CD4-positive, alpha-beta T cell treated with Interleukin-4 for 4 hours (primary cell): Measurements from ENCODE around the gene PLAAT2.
"Not testable (repeated sequence)": the region's sequence is repeated elsewhere in the genome, so short reads cannot be mapped to it uniquely, and the experiment has no call there.

Experiments used
- DNase-seq: peaks from one replicate; pipeline ENCODE4 v3.0.0-alpha.2; 2020

The PLAAT2 gene

DNA sequence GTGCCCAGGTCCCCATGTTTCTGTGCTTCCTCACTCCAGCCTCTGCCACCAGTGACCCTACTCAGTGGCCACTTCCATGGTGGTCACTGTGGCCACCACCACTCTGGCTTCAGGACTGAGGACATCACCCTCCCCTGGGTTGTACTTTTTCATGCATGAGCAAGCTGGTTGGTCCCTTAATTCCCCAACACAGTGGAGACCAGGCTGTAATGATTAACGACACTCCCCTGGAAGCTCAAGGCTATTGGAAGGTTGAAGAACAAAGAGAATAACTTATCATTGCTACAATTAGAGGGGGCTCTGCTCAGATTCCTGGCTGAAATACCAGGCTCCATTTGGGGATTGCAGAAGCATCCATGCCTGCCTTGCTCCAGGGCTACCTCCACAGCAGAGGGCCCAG lies 16.1 kb downstream of the PLAAT2 start:
- DNase-seq = no peak

DNA sequence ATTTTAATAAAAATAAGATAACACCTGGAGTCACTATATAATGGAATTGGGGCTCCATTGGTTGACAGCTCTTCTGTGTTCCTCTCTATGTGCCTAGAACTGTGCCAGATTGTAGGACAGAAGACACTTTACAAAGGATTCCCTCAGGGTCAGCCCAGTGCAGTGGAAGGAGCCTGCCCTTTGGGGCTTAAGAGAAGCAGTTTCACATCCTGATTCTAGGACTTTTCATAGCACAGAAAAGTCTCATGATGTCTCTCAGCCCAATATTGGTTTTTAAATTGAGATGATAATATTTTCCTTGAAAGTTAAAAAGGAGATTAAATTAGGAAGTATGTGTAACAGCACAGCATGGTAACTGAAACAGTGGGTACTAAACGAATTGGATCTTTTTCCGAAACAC lies 19.5 kb downstream of the PLAAT2 start:
- no peak for DNase-seq

DNA sequence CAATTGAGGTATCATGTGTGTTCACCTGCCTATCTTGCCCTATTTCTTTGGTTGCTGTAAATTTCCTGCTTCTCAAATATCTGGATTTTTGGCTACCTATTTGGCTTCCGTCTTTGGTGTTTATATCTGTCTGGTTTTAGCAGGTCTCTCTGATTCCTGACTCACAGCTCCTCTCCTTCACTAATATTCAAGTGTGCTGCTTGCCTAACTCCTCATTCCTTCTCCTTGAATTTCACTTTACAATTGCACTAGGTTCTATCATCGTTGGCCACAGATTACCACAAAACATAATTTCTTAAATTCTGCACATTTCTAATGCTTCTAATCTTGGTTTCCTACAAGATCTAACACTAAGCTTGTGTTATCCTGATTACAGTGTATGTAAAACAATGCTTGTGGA lies 20.7 kb downstream of the PLAAT2 start:
- DNase-seq = not testable (repeated sequence)

DNA sequence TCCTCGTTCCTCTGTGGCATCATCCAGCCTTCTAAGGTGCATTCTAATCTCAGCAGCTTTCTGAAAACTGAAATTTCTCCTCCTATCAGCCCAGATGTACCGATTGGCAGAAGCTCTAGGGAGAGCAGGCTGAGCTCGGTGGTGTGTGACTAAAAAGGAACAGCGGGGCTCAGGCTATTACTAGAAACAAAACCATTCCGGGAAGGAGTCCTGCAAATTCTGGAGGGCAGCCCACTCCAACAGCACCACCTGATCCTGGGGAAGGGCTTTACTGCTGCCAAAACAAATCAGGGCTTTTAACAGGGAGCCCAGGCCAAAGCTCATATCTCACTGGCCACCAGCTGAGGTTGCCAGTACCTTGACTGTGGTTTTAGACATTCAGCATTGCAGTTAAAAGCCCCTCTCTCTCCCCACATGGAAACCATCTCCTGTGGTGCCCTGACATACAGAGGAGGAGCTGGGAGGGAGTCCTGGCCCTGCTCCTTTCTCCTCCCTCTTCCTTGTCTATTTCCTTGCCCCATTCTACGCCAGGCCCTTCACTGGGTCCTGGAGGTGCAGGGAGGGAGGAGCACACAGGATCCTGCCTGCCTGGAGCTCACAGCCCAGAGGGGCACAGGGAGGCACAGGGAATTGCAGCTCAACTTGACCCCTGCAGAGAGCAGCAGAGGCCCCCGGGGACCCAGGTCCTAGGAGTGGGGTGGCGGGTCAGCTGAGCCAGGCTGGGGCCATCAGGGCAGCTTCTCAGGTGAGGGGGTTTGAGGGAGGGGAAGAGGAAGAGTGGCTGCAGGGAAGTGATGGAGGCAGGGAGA lies 25.7 kb downstream of the PLAAT2 start:
- DNase-seq = no peak

DNA sequence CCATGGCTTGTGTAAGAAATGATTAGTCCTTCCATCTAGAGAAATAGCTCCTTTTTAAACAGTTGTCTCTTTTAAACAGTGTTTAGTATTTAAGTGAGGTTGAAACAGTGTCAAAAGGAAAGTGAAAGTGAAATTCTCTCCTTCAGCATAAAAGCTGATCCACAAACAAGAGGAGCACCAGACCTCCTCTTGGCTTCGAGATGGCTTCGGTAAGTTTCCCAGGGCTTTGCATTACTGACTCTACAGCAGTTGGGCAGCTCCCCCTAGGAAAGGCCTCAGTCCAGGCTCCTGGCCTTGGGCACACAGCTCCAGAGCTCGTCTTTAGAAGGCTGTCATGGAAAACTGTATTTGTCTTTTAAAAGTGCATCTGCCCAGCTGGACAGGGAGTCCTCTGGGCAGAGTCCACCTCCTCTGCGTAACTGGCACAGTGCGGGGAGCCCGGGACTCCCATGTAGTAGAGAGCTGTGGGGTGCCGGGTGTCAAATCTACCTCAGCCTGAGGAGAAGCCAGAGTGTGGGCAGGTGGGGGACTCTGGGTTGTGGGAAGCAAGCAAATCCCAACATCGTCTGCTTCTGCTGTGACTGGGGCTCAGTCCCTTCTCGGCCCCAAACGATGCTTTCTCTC lies 26.4 kb downstream of the PLAAT2 start, which contains the start of gene PLAAT4:
Gene PLAAT4 (plus strand): TSS at position 140 of the 624 bp plus-strand sequence. CDS start 61 bp downstream, at position 201.
- DNase-seq = peak; percentile 70

DNA sequence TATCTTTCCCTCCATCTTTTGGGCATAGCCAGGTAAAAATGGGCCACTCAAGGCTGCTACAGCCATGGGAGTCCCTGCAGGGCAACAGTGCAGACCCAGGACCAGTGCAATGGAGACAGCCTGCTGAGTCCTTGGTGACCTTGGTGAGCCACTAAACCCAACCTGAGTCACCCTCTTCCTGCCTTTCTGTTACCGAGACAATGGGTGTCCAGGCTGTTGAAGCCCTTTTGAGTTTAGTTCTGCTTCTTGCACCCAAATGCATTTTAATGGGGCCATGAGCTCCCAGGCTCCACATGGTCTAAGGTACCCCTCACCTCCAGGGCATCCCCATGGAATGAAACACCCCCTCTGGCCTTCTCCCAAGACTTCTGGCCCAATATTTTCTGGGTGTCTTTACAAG lies 27.4 kb downstream of the PLAAT2 start:
- DNase-seq = peak; percentile 67

DNA sequence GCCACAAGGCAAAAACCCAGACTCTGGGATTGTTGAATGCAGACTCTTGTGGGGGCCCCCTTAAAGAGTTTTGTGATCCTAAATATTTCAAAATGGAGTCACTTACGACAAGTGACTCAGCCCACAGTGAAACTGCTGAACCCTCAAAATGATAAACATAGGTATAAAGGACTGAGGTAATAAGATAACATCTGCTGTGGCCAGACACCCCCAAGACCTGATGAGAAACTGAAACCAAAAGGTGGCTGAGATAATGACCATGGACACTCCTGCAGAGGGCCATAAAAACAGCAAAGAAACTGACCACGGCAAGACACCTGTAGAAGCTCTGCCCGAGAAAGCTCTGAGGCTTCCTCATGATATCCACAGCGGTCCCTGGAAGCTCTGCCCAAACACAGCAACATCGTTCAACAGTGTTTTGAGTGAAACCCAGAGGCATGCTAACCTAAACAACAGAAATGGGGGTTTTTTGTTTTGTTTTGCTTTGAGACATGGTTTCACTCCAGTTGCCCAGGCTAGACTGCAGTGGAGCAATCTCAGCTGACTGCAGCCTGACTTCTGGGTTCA lies 28.2 kb downstream of the PLAAT2 start:
- DNase-seq = peak; percentile 51

DNA sequence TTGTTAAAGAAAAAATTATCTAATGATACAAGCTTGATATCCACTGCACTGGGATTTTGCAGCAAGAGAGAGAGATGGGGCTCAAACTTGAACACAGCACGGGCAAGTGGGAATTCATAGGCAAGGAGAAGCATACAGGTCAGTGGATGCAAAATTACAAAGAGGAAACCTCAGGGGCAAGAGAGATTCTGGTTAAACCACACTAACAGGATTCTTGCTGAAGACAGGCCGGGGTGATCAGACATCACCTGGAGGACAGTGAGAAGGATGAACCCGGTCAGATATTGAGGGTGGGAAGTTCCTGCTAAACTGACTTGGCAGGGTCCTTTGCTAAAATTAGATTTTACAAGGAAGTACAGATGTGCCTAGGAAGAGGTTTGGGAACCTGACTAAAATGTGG lies 29.1 kb downstream of the PLAAT2 start:
- DNase-seq = no peak

DNA sequence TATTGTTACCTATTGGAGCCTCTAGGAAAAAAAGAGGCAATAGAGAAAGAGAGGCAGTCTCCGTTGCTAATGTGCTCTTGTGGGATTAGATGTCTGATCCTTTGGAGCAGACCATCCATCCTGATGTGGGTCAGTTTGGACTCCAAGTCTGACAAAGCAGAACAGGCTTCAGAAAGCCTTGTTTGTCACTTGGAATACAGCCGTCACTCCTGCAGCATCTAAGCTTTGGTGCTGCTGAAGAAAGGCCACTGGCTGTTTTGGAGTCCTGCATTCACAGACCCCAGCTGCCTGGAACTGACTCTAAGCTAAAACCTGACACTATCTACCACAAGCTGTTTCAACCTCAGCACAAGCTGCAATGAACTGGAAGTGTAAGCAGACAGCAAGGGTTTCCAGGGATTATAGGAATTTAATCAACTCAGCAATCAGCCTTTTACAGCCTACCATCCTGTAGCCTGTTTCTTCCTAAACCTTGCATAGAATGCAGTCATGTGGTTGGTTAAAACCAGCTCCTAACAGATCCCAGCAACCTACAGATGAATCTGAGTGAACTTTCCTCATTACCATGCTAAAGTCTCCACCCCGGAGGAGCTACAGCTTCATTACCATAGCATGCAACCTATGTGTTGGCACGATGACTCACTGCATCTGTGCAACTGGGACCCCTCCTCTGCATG lies 30.2 kb downstream of the PLAAT2 start:
- DNase-seq = no peak

DNA sequence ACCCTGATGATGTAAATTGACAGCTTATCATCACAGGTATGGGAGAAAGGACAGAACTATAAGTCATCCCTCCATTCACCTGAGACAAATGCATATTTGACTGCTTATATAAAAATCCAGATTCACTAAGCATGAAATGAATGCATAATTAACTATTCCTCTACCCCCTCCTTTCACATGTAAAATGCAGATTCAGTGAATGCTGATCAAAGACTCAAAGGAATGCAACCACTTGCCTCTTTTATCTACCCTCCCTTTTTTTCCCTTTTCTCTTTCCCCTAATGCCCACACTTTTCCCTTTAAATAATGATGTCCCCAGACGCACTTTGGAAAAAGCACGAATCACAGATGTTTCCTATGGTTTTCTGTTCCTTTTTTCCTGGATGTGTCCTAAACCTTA lies 31.1 kb downstream of the PLAAT2 start:
- no peak for DNase-seq

DNA sequence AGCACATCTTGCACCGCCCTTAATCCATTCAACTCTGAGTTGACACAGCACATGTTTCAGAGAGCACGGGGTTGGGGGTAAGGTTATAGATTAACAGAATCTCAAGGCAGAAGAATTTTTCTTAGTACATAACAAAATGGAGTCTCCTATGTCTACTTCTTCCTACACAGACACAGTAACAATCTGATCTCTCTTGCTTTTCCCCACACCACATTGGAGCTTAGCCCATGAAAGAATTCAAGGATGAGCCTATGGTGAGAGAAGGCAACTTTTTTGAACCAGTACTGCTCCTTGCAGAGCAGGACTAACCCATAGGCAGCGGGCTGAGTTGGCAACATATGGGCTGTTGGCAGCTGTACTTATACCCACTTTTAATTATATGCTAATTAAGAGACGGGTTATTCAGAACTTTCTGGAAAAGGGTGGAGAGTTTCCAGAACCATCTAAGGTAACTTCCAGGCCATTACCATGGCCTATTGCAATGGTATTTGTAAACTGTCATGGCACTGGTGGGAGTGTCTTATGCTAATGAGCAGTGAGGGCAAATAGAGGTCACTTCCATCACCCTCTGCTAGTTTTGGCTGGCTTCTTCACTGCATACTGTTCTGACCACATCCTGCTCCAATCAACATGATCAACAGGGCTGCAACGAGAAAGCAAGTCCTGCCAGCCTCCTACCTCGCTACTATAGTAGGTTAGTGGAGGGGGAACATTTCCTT lies 31.9 kb downstream of the PLAAT2 start:
- peak; percentile 79 for DNase-seq

DNA sequence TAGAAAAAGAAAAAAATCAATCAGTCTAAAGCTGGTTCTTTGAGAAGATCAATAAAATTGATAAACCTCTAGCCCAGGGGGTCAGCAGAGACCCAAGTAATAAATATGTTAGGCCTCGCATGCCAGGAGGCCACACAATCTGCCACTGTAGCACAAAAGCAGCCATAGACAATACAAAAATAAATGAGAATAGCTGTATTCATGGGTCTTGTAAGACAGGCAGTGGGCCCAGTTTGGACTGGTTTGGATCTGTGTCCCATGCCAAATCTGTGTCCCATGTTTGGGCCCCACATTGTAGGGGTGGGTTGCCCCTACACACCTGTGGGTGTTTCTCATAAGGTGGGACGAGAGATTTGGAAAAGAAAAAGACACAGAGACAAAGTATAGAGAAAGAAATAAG lies 33.2 kb downstream of the PLAAT2 start:
- DNase-seq = no peak

DNA sequence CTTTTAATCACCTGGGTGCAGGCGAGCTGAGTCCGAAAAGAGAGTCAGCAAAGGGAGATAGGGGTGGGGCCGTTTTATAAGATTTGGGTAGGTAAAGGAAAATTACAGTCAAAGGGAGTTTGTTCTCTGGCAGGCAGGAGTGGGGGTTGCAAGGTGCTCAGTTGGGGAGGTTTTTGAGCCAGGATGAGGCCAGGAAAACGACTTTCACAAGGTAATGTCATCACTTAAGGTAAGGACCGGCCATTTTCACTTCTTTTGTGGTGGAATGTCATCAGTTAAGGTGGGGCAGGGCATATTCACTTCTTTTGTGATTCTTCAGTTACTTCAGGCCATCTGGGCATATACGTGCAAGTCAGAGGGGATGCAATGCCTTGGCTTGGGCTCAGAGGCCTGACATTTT lies 33.8 kb downstream of the PLAAT2 start:
- DNase-seq = not testable (repeated sequence)

DNA sequence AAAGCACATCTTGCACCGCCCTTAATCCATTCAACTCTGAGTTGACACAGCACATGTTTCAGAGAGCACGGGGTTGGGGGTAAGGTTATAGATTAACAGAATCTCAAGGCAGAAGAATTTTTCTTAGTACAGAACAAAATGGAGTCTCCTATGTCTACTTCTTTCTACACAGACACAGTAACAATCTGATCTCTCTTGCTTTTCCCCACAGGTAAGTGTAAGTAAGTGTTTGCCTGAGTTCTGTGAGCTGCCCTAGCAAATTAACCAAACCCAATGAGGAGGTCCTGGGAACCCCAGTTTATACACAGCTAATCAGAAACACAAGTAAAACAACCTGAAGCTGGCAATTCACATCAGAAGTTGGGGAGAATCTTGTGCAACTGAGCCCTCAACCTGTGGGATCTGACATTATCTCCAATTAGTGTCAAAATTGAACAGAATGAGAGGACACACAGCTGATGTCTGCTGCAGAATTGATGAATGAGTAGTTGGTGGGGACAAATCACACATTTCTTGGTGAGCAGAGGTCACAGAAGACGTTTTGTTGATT lies 34.4 kb downstream of the PLAAT2 start:
- DNase-seq = not testable (repeated sequence)

DNA sequence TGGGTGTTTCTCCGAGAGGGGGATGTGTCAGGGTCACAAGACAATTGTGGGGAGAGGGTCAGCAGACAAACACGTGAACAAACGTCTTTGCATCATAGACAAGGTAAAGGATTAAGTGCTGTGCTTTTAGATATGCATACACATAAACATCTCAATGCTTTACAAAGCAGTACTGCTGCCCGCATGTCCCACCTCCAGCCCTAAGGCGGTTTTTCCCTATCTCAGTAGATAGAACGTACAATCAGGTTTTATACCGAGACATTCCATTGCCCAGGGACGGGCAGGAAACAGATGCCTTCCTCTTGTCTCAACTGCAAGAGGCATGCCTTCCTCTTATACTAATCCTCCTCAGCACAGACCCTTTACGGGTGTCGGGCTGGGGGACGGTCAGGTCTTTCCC lies 35.0 kb downstream of the PLAAT2 start:
- DNase-seq = not testable (repeated sequence)

DNA sequence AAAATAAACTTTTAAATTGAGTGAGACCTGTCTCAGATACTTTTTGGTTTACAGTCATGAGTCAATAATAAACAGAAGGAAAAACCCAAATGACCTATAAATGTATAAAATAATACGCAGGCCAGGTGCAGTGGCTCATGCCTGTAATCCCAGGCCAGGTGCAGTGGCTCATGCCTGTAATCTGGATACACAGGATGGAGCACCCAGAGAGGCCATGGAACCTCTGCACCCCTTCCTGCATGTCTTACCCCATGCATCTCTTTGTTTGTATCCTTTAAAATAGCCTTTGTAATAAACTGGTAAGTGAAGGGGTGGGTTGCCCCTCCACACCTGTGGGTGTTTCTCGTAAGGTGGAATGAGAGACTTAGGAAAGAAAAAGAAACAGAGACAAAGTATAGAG lies 35.5 kb downstream of the PLAAT2 start:
- DNase-seq = no peak

DNA sequence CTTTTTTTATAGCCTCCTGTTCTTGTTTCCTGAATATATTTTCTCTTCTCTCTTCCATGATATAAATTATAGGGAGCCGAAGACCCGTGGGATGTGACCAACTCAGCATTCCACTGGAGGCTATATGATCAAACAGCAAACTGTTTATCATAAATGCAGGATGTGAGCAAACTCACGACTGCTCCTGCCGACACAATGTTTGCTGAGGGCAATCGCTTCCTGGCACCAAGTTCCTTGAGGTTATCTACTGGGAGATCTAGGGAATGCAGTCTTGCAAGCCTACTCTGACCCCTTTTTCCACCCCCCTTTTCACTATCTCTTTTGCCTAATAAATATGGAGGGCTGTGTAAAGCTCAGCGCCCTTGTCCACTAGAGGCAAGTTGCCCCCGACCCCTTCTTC lies 40.0 kb downstream of the PLAAT2 start:
- DNase-seq = no peak

DNA sequence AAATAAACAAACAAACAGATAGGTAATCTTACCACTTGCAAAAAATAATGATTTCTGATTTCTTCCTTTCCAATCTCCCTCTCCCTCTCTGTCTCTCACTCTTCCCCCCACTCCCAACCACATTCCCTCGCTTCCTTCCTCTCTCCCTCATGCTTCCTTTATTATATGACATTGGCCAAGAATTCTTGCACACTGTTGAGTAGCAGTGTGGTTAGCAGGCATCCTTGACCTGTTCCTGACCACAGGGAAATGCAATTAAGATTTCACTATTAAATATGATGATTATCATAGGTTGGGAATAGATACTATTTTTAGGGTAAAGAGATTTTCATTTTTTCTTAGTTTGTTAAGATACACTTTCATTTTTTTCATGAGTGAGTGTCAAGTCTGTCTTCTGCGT lies 41.3 kb downstream of the PLAAT2 start:
- DNase-seq = no peak

DNA sequence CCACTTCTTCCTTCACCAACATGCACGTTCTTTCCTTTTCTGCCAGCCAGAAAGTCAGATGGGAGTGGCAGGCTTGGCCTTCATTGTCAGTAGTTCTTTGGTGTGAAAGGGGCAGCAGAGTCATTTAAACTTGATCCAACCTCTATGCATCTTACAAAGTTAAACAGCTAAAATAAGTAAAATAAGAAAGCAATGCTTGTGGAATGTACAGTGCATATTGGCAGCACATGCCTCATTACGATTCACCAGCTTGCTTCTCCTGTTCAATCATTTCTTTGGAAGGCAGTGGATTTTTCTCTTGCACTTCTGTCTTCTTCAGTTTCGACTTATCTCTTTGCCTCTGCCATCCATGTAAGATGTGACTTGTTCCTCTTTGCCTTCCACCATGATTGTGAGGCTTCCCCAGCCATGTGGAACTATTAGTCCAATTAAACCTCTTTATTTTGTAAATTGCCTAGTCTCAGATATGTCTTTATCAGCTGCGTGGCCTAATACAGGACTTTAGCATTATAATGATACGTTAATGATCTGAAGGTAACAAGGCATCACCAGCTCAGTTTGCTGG lies 42.5 kb downstream of the PLAAT2 start:
- DNase-seq = no peak

DNA sequence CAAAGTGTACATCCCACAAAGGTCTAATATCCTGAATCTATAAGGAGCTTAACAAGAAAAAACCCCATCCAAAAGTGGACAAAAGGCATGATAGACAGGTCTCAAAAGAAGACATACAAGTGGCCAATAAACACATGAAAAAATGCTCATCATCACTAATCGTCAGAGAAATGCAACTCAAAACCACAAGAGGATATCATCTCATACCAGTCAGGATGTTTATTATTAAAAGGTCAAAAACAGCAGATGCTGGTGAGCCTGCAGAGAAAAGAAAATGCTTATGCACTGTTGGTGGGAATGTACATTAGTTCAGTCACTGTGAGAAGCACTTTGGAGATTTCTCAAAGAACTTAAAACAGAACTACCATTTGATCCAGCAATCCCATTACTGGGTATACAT lies 44.6 kb downstream of the PLAAT2 start:
- DNase-seq = peak; percentile 55

DNA sequence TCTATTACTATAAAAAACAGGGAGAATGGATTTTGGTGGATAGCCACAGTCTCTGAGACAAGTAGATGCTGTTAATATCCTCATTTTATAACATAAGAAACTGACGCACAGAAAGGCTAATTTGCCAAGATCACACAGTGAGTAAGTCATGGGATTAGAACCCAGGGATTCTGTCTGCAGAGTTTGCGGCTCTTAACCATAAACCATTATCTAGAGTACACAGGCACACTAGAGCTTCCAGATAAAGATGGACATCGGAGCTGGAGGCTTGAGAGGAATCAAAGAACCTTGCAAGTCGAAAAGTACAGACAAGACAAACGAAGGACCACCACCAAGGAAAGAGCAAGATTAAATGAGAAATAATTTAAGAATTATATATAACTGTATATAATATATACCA lies 46.0 kb downstream of the PLAAT2 start:
- DNase-seq = no peak

DNA sequence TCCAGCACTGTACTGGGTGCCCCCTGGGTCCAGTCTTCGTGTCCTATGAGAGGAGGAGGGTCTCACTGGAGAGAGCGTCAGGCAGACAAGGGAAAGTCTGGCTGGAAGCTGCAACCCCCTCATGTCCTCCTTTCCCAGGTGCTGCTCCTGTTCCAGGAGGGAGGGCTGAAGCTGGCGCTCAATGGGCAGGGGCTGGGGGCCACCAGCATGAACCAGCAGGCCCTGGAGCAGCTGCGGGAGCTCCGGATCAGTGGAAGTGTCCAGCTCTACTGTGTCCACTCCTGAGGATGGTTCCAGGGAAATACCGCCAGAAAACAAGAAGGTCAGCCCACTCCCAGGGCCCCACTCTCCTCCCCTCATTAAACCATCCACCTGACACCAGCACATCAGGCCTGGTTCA lies 47.1 kb downstream of the PLAAT2 start:
- DNase-seq = no peak
